ENCODE results near the gene BICD1. TPM values are rescaled to one million over a fixed set of nuclear protein-coding genes. Genes with fewer than 3 reads are reported as not detected.

BICD1 gene
- total RNA-seq, 1 donor from 2014 or later: 38.6 TPM

DNA sequence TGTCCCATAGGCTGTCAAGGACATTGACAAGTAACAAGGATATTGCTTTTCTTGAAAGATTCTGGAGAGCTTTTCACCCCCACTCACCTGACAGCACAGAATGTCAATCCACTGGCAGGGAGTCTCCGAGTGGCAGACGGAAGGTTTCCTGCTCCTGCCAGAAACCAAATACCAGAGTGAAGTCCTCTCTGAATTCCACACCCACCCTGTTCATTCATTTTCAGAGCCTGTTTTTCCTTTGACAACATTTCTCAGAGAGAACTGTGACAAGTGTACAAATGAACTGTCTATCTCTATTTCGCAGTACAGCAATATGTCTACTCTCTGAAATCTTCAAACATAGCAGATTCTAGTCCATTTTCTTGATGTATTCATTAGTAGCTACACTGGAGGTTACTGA, 26.2 kb upstream of the BICD1 start:
- DNase-seq (ENCODE audit: low spot score in 2 of 2, unreplicated experiment in 2 of 2): no peak
- H3K36me3 Mint-ChIP-seq: no peaks in the 10 kb centered on the region
- H3K4me3 Mint-ChIP-seq: no peak overlapping the region
- peaks cover 10% of the 10 kb centered on the region for H3K4me1 Mint-ChIP-seq
- no peaks in the 10 kb centered on the region for H3K27me3 Mint-ChIP-seq (ENCODE audit: low read depth)
- H3K9me3 Mint-ChIP-seq: no peaks in the 10 kb centered on the region
- TF ChIP-seq, protein P1, sequence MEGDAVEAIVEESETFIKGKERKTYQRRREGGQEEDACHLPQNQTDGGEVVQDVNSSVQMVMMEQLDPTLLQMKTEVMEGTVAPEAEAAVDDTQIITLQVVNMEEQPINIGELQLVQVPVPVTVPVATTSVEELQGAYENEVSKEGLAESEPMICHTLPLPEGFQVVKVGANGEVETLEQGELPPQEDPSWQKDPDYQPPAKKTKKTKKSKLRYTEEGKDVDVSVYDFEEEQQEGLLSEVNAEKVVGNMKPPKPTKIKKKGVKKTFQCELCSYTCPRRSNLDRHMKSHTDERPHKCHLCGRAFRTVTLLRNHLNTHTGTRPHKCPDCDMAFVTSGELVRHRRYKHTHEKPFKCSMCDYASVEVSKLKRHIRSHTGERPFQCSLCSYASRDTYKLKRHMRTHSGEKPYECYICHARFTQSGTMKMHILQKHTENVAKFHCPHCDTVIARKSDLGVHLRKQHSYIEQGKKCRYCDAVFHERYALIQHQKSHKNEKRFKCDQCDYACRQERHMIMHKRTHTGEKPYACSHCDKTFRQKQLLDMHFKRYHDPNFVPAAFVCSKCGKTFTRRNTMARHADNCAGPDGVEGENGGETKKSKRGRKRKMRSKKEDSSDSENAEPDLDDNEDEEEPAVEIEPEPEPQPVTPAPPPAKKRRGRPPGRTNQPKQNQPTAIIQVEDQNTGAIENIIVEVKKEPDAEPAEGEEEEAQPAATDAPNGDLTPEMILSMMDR (IDR thresholded peaks at IDR 0.05; ENCODE audit: unreplicated experiment): no peak
- H3K27ac Mint-ChIP-seq: no peak overlapping the region

DNA sequence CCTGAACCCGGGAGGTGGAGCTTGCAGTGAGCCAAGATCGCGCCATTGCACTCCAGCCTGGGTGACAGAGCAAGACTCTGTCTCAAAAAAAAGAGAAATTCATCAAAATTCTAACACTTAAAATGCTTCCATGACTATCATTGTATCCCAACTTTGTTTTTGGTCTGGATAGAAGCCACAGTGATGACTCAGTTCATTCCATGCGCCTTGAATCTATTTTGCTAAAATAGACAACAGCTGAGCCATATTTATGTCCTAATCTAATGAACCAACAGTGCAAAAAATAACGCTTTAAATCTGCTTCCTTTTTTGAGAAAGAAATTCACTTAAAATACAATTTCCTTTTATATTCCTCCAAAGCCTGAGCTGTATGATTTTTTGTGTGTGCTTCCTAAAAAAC, 23.2 kb upstream of the BICD1 start:
- no peak for DNase-seq (ENCODE audit: low spot score in 2 of 2, unreplicated experiment in 2 of 2)
- no peaks in the 10 kb centered on the region for H3K27me3 Mint-ChIP-seq (ENCODE audit: low read depth)
- no peaks in the 10 kb centered on the region for H3K9me3 Mint-ChIP-seq
- H3K27ac Mint-ChIP-seq: no peak overlapping the region
- TF ChIP-seq, protein P1 (IDR thresholded peaks at IDR 0.05; ENCODE audit: unreplicated experiment): no peak
- no peaks in the 10 kb centered on the region for H3K36me3 Mint-ChIP-seq
- no peak overlapping the region for H3K4me3 Mint-ChIP-seq
- peaks cover 8% of the 10 kb centered on the region for H3K4me1 Mint-ChIP-seq

DNA sequence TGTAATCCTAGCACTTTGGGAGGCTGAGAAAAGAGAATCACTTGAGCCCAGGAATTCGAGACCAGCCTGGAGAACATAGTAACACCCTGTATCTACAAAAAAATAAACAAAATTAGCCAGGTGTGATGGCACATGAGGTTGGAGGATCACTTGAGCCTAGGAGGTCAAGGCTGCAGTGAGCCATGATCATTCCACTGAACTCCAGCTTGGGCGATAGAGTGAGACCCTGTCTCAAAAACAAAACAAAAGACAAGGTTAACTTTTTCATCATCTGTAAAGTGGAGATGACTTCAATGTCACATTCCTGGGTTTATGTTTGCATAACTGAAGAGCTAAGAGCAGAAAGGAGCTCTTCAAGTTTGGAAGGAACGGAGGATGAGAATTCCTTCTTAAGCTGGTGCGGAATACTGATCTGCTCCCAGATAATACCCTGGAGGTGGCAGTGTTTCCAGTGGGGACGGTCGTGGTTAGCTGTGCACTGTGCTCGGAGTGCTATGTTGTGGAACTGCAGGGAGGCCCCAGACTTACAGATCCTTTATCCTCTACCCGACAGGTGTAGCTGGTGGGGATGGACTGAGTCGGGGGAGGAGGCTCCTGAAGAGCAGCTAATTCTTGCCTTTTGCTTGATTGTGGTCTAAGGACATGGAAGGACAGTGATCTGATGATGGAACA, 22.5 kb upstream of the BICD1 start:
- TF ChIP-seq, protein P1 (IDR thresholded peaks at IDR 0.05; ENCODE audit: unreplicated experiment): no peak
- H3K36me3 Mint-ChIP-seq: no peaks in the 10 kb centered on the region
- H3K4me1 Mint-ChIP-seq: peaks cover 8% of the 10 kb centered on the region
- no peaks in the 10 kb centered on the region for H3K27me3 Mint-ChIP-seq (ENCODE audit: low read depth)
- no peak overlapping the region for H3K4me3 Mint-ChIP-seq
- DNase-seq (ENCODE audit: low spot score in 2 of 2, unreplicated experiment in 2 of 2): no peak
- H3K9me3 Mint-ChIP-seq: no peaks in the 10 kb centered on the region
- no peak overlapping the region for H3K27ac Mint-ChIP-seq

DNA sequence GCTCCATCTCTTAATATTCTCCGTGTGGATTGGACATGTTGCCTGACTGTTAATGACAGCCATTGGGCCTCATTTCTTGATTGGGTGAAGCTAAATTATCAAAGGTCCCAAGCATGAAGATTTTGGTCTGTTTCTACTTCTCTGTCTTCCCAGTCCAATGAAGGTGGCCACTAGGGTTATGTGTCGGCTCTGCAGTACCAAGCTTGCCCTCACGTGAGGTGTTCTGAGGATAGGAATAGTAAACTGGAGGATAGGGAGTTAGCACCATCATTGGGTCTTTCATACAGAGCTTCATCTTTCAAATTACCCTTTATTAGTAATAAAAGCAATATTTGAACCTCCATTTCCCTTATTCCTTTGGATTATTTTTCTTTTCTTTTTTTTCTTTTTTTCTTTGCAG, 21.9 kb upstream of the BICD1 start:
- Mint-ChIP-seq H3K4me1 (peaks cover 8% of the 10 kb centered on the region), H3K27me3 (ENCODE audit: low read depth) (no peaks in the 10 kb centered on the region), H3K4me3 (no peak overlapping the region), H3K27ac (no peak overlapping the region), H3K9me3 (no peaks in the 10 kb centered on the region), H3K36me3 (no peaks in the 10 kb centered on the region)
- DNase-seq (ENCODE audit: low spot score in 2 of 2, unreplicated experiment in 2 of 2): no peak
- TF ChIP-seq, protein P1 (IDR thresholded peaks at IDR 0.05; ENCODE audit: unreplicated experiment): no peak

DNA sequence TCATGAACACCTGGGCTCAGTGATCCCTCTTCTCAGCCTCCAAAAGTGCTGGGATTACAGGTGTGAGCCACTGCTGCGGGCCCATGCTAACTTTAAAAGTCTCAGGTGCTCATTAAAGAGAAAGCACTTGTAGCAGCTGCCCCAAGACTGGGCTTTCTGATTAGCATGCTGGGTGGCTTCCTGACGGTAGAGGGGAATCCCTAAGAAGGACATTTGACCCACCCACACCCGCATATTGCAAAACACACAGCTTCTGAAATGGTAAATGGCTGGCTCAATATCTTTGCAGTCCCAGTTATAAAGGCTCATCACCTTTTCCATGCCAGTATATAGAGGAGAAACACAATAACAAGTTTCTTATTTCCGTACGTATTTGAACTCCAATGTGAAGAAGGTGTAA, 19.3 kb upstream of the BICD1 start:
- no peaks in the 10 kb centered on the region for H3K36me3 Mint-ChIP-seq
- no peaks in the 10 kb centered on the region for H3K27me3 Mint-ChIP-seq (ENCODE audit: low read depth)
- no peak overlapping the region for H3K4me3 Mint-ChIP-seq
- TF ChIP-seq, protein P1 (IDR thresholded peaks at IDR 0.05; ENCODE audit: unreplicated experiment): no peak
- no peak for DNase-seq (ENCODE audit: low spot score in 2 of 2, unreplicated experiment in 2 of 2)
- H3K9me3 Mint-ChIP-seq: no peaks in the 10 kb centered on the region
- no peak overlapping the region for H3K27ac Mint-ChIP-seq
- peaks cover 5% of the 10 kb centered on the region for H3K4me1 Mint-ChIP-seq

DNA sequence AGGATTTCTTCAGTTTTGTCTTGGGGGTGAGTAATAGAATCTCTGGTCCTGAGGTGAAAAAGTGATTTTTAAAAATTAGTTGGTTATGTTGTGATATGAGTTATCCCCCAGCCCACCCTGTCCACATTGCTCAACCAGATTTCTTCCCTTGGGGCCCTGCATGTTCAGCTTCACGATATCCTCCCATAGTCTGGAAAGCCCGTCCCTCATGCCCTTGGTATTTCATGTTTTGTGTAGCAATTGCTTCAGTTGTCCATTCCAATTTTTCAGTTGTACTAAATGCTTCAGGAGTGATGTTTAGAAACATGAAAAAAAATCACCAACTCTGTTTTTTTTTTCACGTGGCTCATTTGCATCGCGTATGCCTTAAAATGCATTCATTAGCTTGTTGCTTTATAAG, 17.5 kb upstream of the BICD1 start:
- peaks cover 10% of the 10 kb centered on the region for H3K4me1 Mint-ChIP-seq
- no peaks in the 10 kb centered on the region for H3K9me3 Mint-ChIP-seq
- H3K4me3 Mint-ChIP-seq: no peak overlapping the region
- H3K27me3 Mint-ChIP-seq (ENCODE audit: low read depth): no peaks in the 10 kb centered on the region
- DNase-seq (ENCODE audit: low spot score in 2 of 2, unreplicated experiment in 2 of 2): no peak
- H3K27ac Mint-ChIP-seq: no peak overlapping the region
- TF ChIP-seq, protein P1 (IDR thresholded peaks at IDR 0.05; ENCODE audit: unreplicated experiment): no peak
- no peaks in the 10 kb centered on the region for H3K36me3 Mint-ChIP-seq
